OCI-LY7 (cell line): ENCODE measurements around the gene XRCC3. TPM values are rescaled to one million over a fixed set of nuclear protein-coding genes. Genes with fewer than 3 reads are reported as not detected.

ENCODE experiments used
- BruUV-seq: library from RNA; stranded (reverse); fragments of 400-500 nt; replicated peaks from 2 replicates; lab custom pipeline; 2021; lab: Mats Ljungman, UMichigan
- CTCF ChIA-PET: fragments of 300-600 bp; sonication (Branson Sonifier 250); formaldehyde crosslinking; loops from one replicate; lab custom pipeline; 2022; ENCODE audit warnings: antibody characterized with exemption; ENCODE audit not compliant: unreplicated experiment; lab: Charles Lee
- POLR2A ChIA-PET: fragments of 300-600 bp; sonication (Branson Sonifier 250); formaldehyde crosslinking; loops from one replicate; lab custom pipeline; 2022; ENCODE audit warnings: antibody characterized with exemption; lab: Charles Lee
- DNase-seq: peaks from one replicate; pipeline ENCODE4 v3.0.0-alpha.2; 2015; ENCODE audit warnings: low spot score
- H2AFZ ChIP-seq: fragments of 200-600 bp; sonication (generic), shearing (Covaris generic); 2 replicates; pipeline ENCODE4 v1.6.1; 2014; ENCODE audit warnings: mild to moderate bottlenecking, antibody characterized with exemption, low read length, moderate library complexity
- H3K27ac ChIP-seq: fragments of 200-600 bp; sonication (generic); 2 replicates; pipeline ENCODE4 v1.5.1; 2014; ENCODE audit warnings: mixed run types, low read depth, mild to moderate bottlenecking, moderate library complexity, low read length, inconsistent platforms; ENCODE audit not compliant: poor library complexity, severe bottlenecking
- H3K36me3 ChIP-seq: fragments of 200-600 bp; sonication (generic); 2 replicates; pipeline ENCODE4 v1.6.1; 2014; ENCODE audit warnings: mild to moderate bottlenecking, antibody characterized with exemption, low read length, moderate library complexity, mixed read lengths; ENCODE audit not compliant: insufficient read depth
- H3K4me1 ChIP-seq: fragments of 200-600 bp; sonication (generic); 2 replicates; pipeline ENCODE4 v1.5.1; 2014; ENCODE audit warnings: mild to moderate bottlenecking, low read length; ENCODE audit not compliant: insufficient read depth, poor library complexity, severe bottlenecking
- H3K4me2 ChIP-seq: fragments of 200-600 bp; sonication (generic); 2 replicates; pipeline ENCODE4 v1.6.1; 2014; ENCODE audit warnings: mild to moderate bottlenecking, low read length
- H3K4me3 ChIP-seq: fragments of 200-600 bp; sonication (generic); 2 replicates; pipeline ENCODE4 v1.5.1; 2014; ENCODE audit warnings: mild to moderate bottlenecking, low read depth, low read length; ENCODE audit not compliant: poor library complexity, severe bottlenecking
- H3K79me2 ChIP-seq: fragments of 200-600 bp; sonication (generic); 2 replicates; pipeline ENCODE4 v1.6.1; 2016; ENCODE audit warnings: low read depth, mild to moderate bottlenecking, low read length, moderate library complexity, mixed read lengths; ENCODE audit not compliant: insufficient read depth
- H3K9me2 ChIP-seq: fragments of 200-600 bp; sonication (generic); 2 replicates; pipeline ENCODE4 v1.6.1; 2016; ENCODE audit warnings: mild to moderate bottlenecking, low read length, mixed read lengths; ENCODE audit not compliant: insufficient read depth
- H3K9me3 ChIP-seq: fragments of 200-600 bp; sonication (generic); 2 replicates; pipeline ENCODE4 v1.6.1; 2014; ENCODE audit warnings: mild to moderate bottlenecking, mixed run types, low read length, mixed read lengths
- H4K20me1 ChIP-seq: fragments of 200-600 bp; sonication (generic); 2 replicates; pipeline ENCODE4 v1.6.1; 2014; ENCODE audit warnings: mild to moderate bottlenecking, antibody characterized with exemption, low read length, moderate library complexity, mixed read lengths; ENCODE audit not compliant: insufficient read depth
- EZH2phosphoT487 ChIP-seq: fragments of 200-600 bp; sonication (generic); IDR thresholded peaks from 2 replicates; pipeline ENCODE4 v1.6.1; 2018; ENCODE audit warnings: low read depth, borderline replicate concordance, mild to moderate bottlenecking, mixed run types, antibody characterized with exemption, low read length, moderate library complexity, mixed read lengths
- intact Hi-C: fragments of 100-400 bp; cut with micrococcal nuclease; formaldehyde crosslinking; loops from one replicate; pipeline ENCODE4 v1.10.0; 2022; ENCODE audit not compliant: unreplicated experiment
- total RNA-seq, 2 experiments: library from RNA; depleted of rRNA in 1 of 2; stranded (reverse); fragments of >200 nt in 1 of 2; shearing (Covaris generic) in 1 of 2; gene quantifications; 2 replicates each; pipeline ENCODE4 v1.2.3, GENCODE V29; 2014 to 2022
- TF ChIP-seq, protein P1 (sequence below): fragments of 200-600 bp; sonication (generic); conservative IDR thresholded peaks from 2 replicates; pipeline ENCODE4 v1.5.1; 2014; ENCODE audit warnings: mild to moderate bottlenecking, antibody characterized with exemption, low read length, moderate library complexity, mixed read lengths

XRCC3 gene
- total RNA-seq, 2 experiments from 2014 or later, result 83.3 to 130 TPM

DNA sequence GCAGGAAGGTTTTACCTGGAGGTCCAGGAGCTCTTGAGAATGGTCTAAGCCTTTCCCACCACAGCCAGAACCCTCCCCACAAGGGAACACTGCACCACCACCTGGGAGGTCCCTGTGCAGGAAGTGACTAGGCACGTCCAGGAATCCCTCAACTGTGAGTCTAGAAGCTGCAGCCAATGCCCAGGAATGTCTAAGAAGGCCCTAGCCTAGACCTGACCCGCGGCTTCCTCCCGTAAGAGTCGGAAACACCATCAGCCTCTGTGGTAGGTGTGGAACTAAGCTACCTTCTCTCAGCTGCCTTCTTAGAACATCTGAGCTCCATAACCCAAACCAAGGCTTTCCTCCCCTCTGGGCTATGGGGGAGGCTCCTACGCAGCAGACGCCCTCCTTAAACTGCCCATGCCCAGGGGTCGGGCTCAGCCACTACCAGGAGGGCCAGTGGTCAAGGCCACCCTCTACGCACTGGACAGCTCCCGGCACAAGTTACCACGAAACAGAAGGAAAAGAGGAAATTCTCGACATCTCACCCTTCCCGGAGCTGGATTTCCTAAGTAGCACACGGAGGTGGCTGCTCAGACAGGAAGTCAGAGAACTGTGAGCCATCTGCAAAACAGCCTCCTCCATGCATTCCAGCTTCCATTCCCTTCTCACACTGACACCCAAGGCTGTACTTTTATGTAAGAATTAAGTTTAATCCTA, 25.9 kb upstream of the XRCC3 start:
- Histone ChIP-seq H2AFZ (no peak overlapping the region), H3K4me1 (peaks cover 21% of the 10 kb centered on the region), H3K9me3 (no peaks in the 10 kb centered on the region), H3K36me3 (no peaks in the 10 kb centered on the region), H3K27ac (no peak overlapping the region), H3K4me3 (no peak overlapping the region), H3K9me2 (no peaks in the 10 kb centered on the region), H3K79me2 (no peaks in the 10 kb centered on the region), H4K20me1 (no peaks in the 10 kb centered on the region), H3K4me2 (no peak overlapping the region)
- POLR2A ChIA-PET, result no interaction called here
- CTCF ChIA-PET, result no interaction called here
- DNase-seq, result no peak
- intact Hi-C loops, result no loop called here
- TF ChIP-seq, protein P1, sequence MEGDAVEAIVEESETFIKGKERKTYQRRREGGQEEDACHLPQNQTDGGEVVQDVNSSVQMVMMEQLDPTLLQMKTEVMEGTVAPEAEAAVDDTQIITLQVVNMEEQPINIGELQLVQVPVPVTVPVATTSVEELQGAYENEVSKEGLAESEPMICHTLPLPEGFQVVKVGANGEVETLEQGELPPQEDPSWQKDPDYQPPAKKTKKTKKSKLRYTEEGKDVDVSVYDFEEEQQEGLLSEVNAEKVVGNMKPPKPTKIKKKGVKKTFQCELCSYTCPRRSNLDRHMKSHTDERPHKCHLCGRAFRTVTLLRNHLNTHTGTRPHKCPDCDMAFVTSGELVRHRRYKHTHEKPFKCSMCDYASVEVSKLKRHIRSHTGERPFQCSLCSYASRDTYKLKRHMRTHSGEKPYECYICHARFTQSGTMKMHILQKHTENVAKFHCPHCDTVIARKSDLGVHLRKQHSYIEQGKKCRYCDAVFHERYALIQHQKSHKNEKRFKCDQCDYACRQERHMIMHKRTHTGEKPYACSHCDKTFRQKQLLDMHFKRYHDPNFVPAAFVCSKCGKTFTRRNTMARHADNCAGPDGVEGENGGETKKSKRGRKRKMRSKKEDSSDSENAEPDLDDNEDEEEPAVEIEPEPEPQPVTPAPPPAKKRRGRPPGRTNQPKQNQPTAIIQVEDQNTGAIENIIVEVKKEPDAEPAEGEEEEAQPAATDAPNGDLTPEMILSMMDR, result no peak
- no peak for TF ChIP-seq EZH2phosphoT487
- no TSS peak for BruUV-seq

DNA sequence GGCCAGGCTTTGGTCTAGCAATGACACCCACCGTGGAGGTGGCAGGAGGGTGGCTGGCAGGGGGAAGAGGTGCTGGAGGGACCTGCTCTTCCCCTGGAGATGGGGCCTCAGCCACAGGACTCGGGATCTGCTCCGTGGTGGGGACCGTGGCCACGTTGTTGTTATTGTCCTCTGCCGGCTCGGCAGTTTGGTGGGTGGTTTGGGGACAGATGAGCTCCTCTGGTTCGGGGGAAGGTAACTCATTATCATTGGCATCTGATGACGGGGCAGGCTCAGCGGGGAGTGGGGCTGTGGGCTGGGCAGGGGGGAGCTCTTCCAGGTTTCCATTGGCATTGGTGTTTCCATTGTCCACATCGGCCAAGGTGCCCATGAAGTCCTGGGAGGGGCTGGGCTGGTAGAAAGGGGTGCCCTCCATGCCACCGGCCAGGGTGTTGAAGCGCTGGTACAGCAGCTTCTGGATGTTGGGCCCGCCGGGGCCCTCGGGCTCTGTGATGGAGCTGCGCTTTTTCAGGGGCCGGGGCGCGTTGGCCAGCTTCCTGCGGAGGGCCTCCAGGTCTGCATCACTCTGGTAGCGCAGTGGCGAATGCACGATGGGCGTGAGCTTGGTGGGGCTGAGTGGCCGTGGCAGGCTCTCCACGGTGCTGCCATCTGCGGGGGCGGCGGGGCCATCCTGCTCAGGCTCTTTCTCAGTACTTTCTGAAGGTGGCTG, 24.7 kb upstream of the XRCC3 start:
- Histone ChIP-seq H3K4me2 (no peak overlapping the region), H3K4me3 (no peak overlapping the region), H3K4me1 (peaks cover 17% of the 10 kb centered on the region), H3K9me3 (no peaks in the 10 kb centered on the region), H2AFZ (no peak overlapping the region), H3K79me2 (no peaks in the 10 kb centered on the region), H3K36me3 (no peaks in the 10 kb centered on the region), H3K9me2 (no peaks in the 10 kb centered on the region), H3K27ac (no peak overlapping the region), H4K20me1 (no peaks in the 10 kb centered on the region)
- intact Hi-C loops, result no loop called here
- ChIA-PET POLR2A (interaction anchor here (0.6 kb wide), 1 partner anchor 200 kb away, joined by 5 read pairs; no protein-coding TSS in a partner anchor), CTCF (no interaction called here)
- BruUV-seq, result no TSS peak
- no peak for DNase-seq
- TF ChIP-seq, protein P1, result no peak
- no peak for TF ChIP-seq EZH2phosphoT487

- BruUV-seq, result no TSS peak
Measured at GRCh38 chr14:103739466-103739792, 24.2 kb upstream of the XRCC3 start.

More at GRCh38 chr14:103739466-103739792, 24.2 kb upstream of the XRCC3 start:
- DNase-seq, result no peak
- H3K9me2 ChIP-seq, result no peaks in the 10 kb centered on the region
- no peaks in the 10 kb centered on the region for H3K9me3 ChIP-seq
- ChIA-PET POLR2A (interaction anchor here (0.6 kb wide), 1 partner anchor 200 kb away, joined by 5 read pairs; no protein-coding TSS in a partner anchor), CTCF (no interaction called here)
- peaks cover 12% of the 10 kb centered on the region for H3K4me1 ChIP-seq
- H4K20me1 ChIP-seq, result no peaks in the 10 kb centered on the region
- no peak overlapping the region for H3K4me3 ChIP-seq
- no peak overlapping the region for H3K4me2 ChIP-seq
- H3K36me3 ChIP-seq, result no peaks in the 10 kb centered on the region
- intact Hi-C loops, result no loop called here
- no peaks in the 10 kb centered on the region for H3K79me2 ChIP-seq
- TF ChIP-seq, protein P1, result no peak
- no peak for TF ChIP-seq EZH2phosphoT487
- H3K27ac ChIP-seq, result no peak overlapping the region
- H2AFZ ChIP-seq, result no peak overlapping the region
